HG03442 (cell line): Measurements from ENCODE around the gene ATXN2.

Experiments
- ATAC-seq: cut with Tn5 transposase; IDR thresholded peaks from one replicate; pipeline ENCODE4 v1.9.1; 2021; ENCODE audit warnings: mild to moderate bottlenecking, moderate library complexity; ENCODE audit not compliant: unreplicated experiment

ATXN2 gene

GRCh38 chr12:111424189-111424792 is 174.8 kb downstream of the ATXN2 start:
- ATAC-seq = no peak

GRCh38 chr12:111420494-111420893 is 178.6 kb downstream of the ATXN2 start:
- ATAC-seq = no peak

GRCh38 chr12:111419784-111420183 is 179.3 kb downstream of the ATXN2 start:
- ATAC-seq = no peak

- ATAC-seq = no peak
These were observed 180.6 kb downstream of the ATXN2 start for GRCh38 chr12:111418594-111418880.

- ATAC-seq = no peak
These were observed 181.1 kb downstream of the ATXN2 start for GRCh38 chr12:111417784-111418593.

GRCh38 chr12:111417290-111417689 is 181.8 kb downstream of the ATXN2 start:
- no peak for ATAC-seq

- ATAC-seq = no peak
These were observed 184.3 kb downstream of the ATXN2 start for GRCh38 chr12:111414711-111415252.

GRCh38 chr12:111413442-111414086 is 185.6 kb downstream of the ATXN2 start:
- ATAC-seq = no peak

- ATAC-seq = no peak
These were observed 186.2 kb downstream of the ATXN2 start for GRCh38 chr12:111412830-111413441.

- ATAC-seq = no peak
These were observed 186.9 kb downstream of the ATXN2 start for GRCh38 chr12:111412007-111412829.

- ATAC-seq = no peak
These were observed 187.8 kb downstream of the ATXN2 start for GRCh38 chr12:111411185-111411764.

- ATAC-seq = no peak
These were observed 188.5 kb downstream of the ATXN2 start for GRCh38 chr12:111410431-111411184.

- no peak for ATAC-seq
These were observed 189.2 kb downstream of the ATXN2 start for GRCh38 chr12:111409780-111410430.

- ATAC-seq = no peak
These were observed 189.7 kb downstream of the ATXN2 start for GRCh38 chr12:111409403-111409779.

GRCh38 chr12:111408686-111409402 is 190.3 kb downstream of the ATXN2 start:
- no peak for ATAC-seq

- no peak for ATAC-seq
These were observed 191.0 kb downstream of the ATXN2 start for GRCh38 chr12:111408116-111408440.

- ATAC-seq = no peak
These were observed 191.6 kb downstream of the ATXN2 start for GRCh38 chr12:111407377-111408115.
